ENCODE results near the gene PLPPR5. TPM values are rescaled to one million over a fixed set of nuclear protein-coding genes. Genes with fewer than 3 reads are reported as not detected.
A peak's percentile ranks its signal among the peaks of the same experiment; 100 is the strongest.

The PLPPR5 gene
- polyA plus RNA-seq, 1 donor (not counting 4 experiments of a cell fraction or from before 2014, with no cell fraction given) = 0.93 TPM

GRCh38 chr1:98932184-98932583 is 72.5 kb downstream of the PLPPR5 start:
- TF ChIP-seq EZH2 (IDR thresholded peaks at IDR 0.05; ENCODE audit: low read length) = no peak
- TF ChIP-seq, protein P1, sequence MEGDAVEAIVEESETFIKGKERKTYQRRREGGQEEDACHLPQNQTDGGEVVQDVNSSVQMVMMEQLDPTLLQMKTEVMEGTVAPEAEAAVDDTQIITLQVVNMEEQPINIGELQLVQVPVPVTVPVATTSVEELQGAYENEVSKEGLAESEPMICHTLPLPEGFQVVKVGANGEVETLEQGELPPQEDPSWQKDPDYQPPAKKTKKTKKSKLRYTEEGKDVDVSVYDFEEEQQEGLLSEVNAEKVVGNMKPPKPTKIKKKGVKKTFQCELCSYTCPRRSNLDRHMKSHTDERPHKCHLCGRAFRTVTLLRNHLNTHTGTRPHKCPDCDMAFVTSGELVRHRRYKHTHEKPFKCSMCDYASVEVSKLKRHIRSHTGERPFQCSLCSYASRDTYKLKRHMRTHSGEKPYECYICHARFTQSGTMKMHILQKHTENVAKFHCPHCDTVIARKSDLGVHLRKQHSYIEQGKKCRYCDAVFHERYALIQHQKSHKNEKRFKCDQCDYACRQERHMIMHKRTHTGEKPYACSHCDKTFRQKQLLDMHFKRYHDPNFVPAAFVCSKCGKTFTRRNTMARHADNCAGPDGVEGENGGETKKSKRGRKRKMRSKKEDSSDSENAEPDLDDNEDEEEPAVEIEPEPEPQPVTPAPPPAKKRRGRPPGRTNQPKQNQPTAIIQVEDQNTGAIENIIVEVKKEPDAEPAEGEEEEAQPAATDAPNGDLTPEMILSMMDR (optimal IDR thresholded peaks at IDR 0.05 in 1 of 3, IDR thresholded peaks at IDR 0.05 in 1 of 3, conservative IDR thresholded peaks at IDR 0.05 in 1 of 3; ENCODE audit: extremely low read depth in 1 of 3, insufficient read depth in 2 of 3, low read length in 3 of 3) = no peak
- no peaks in the 10 kb centered on the region for H4K20me1 ChIP-seq (ENCODE audit: control insufficient read depth, extremely low read depth, insufficient read depth, low read length)
- FAIRE-seq = no peak
- H3K9me1 ChIP-seq (ENCODE audit: control insufficient read depth, extremely low read depth, insufficient read depth, low read length) = no peaks in the 10 kb centered on the region
- H3K4me2 ChIP-seq (ENCODE audit: control insufficient read depth, extremely low read depth, insufficient read depth, low read depth, low read length) = no peak overlapping the region
- H3K9ac ChIP-seq (ENCODE audit: control insufficient read depth, extremely low read depth, insufficient read depth, low read length) = no peak overlapping the region
- no peak overlapping the region for H2AFZ ChIP-seq (ENCODE audit: control insufficient read depth, low read length)
- no peaks in the 10 kb centered on the region for H3K4me1 ChIP-seq (ENCODE audit: control insufficient read depth, extremely low read depth, insufficient read depth, low read length)
- dilution Hi-C loops (cut with MboI; ENCODE audit: extremely low pct_ligation_motif_present, low sequenced_read_pairs) = no loop called here
- no peaks in the 10 kb centered on the region for H3K9me3 ChIP-seq (ENCODE audit: control insufficient read depth, low read depth, low read length)
- no peak for DNase-seq (ENCODE audit: low read depth, low spot score)
- no peak overlapping the region for H3K4me3 ChIP-seq (ENCODE audit: control insufficient read depth in 2 of 3, extremely low read depth in 1 of 3, insufficient read depth in 2 of 3, low read depth in 1 of 3, low read length in 3 of 3)
- no peaks in the 10 kb centered on the region for H3K27me3 ChIP-seq (ENCODE audit: control insufficient read depth, extremely low read depth, insufficient read depth, low read length)
- H3K36me3 ChIP-seq (ENCODE audit: control insufficient read depth in 2 of 2, extremely low read depth in 1 of 2, insufficient read depth in 2 of 2, low read length in 2 of 2) = no peaks in the 10 kb centered on the region
- no peak overlapping the region for H3K27ac ChIP-seq (ENCODE audit: control insufficient read depth, insufficient read depth, low read length)
- H3K79me2 ChIP-seq (ENCODE audit: control insufficient read depth, insufficient read depth, low read length) = no peaks in the 10 kb centered on the region

DNA sequence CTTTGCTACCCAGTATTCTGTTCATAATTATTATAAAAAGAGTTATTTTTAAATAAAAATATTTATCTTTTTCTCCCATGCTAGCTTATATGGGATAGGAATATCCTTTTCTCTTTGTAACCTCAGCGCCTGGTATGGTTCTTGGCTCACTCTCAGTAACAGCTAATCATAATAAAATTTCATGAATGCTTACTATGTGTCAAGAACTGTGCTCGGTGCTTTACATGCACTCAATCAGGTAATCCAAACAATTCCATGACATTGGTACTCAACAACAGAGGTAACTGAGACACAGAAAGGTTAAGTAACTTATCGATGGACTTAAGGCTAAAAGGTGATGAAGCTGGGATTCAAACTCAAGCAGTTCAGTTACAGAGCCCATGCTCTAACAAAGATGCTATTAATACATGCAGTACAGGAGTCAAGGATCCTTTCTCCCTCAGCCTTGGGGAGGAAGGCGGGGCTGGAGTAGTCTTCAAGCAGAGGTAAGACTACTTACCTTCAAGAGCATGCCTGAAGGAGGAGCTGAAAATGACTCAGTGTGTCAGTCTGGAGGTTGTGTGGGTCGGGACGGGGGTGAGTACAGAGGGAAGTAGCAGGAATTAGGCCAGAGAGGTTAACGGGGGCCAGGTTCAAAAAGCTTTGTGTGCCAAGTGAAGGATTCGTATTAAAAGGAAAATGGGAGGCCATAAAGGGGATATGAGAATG is 73.4 kb downstream of the PLPPR5 start:
- no peaks in the 10 kb centered on the region for H3K36me3 ChIP-seq (ENCODE audit: control insufficient read depth in 2 of 2, extremely low read depth in 1 of 2, insufficient read depth in 2 of 2, low read length in 2 of 2)
- no peaks in the 10 kb centered on the region for H3K4me1 ChIP-seq (ENCODE audit: control insufficient read depth, extremely low read depth, insufficient read depth, low read length)
- H2AFZ ChIP-seq (ENCODE audit: control insufficient read depth, low read length) = no peak overlapping the region
- H3K27ac ChIP-seq (ENCODE audit: control insufficient read depth, insufficient read depth, low read length) = no peak overlapping the region
- H4K20me1 ChIP-seq (ENCODE audit: control insufficient read depth, extremely low read depth, insufficient read depth, low read length) = no peaks in the 10 kb centered on the region
- dilution Hi-C loops (cut with MboI; ENCODE audit: extremely low pct_ligation_motif_present, low sequenced_read_pairs) = no loop called here
- peak; percentile 52 for FAIRE-seq
- no peak for DNase-seq (ENCODE audit: low read depth, low spot score)
- H3K27me3 ChIP-seq (ENCODE audit: control insufficient read depth, extremely low read depth, insufficient read depth, low read length) = no peaks in the 10 kb centered on the region
- H3K9me3 ChIP-seq (ENCODE audit: control insufficient read depth, low read depth, low read length) = no peaks in the 10 kb centered on the region
- H3K4me3 ChIP-seq (ENCODE audit: control insufficient read depth in 2 of 3, extremely low read depth in 1 of 3, insufficient read depth in 2 of 3, low read depth in 1 of 3, low read length in 3 of 3) = no peak overlapping the region
- H3K9me1 ChIP-seq (ENCODE audit: control insufficient read depth, extremely low read depth, insufficient read depth, low read length) = no peaks in the 10 kb centered on the region
- no peak overlapping the region for H3K4me2 ChIP-seq (ENCODE audit: control insufficient read depth, extremely low read depth, insufficient read depth, low read depth, low read length)
- TF ChIP-seq, protein P1 (optimal IDR thresholded peaks at IDR 0.05 in 1 of 3, IDR thresholded peaks at IDR 0.05 in 1 of 3, conservative IDR thresholded peaks at IDR 0.05 in 1 of 3; ENCODE audit: extremely low read depth in 1 of 3, insufficient read depth in 2 of 3, low read length in 3 of 3) = no peak
- no peak for TF ChIP-seq EZH2 (IDR thresholded peaks at IDR 0.05; ENCODE audit: low read length)
- H3K79me2 ChIP-seq (ENCODE audit: control insufficient read depth, insufficient read depth, low read length) = no peaks in the 10 kb centered on the region
- no peak overlapping the region for H3K9ac ChIP-seq (ENCODE audit: control insufficient read depth, extremely low read depth, insufficient read depth, low read length)
